HL-60 (cell line): ENCODE data around the gene TOR1AIP2.
"Not testable (repeated sequence)": the region's sequence is repeated elsewhere in the genome, so short reads cannot be mapped to it uniquely, and the experiment has no call there.

Experiments used
- DNase-seq, 2 experiments: peaks; one replicate each; pipeline ENCODE4 v3.0.0-alpha.2; 2010 to 2020; ENCODE audit warnings: low read depth in 1 of 2, low spot score in 1 of 2
- H3K27ac ChIP-seq: fragments of 250-450 bp; sonication (Bioruptor Pico); replicated peaks from 2 replicates; pipeline ENCODE4 v1.5.1; 2020; ENCODE audit warnings: mild to moderate bottlenecking, moderate library complexity
- H3K27me3 ChIP-seq: fragments of 250-450 bp; sonication (Bioruptor Pico); 2 replicates; pipeline ENCODE4 v1.5.1; 2021; ENCODE audit warnings: mild to moderate bottlenecking, moderate library complexity; ENCODE audit not compliant: insufficient read depth, poor library complexity, severe bottlenecking
- H3K4me3 ChIP-seq: replicated peaks from 2 replicates; pipeline ENCODE4 v1.5.1; 2011; ENCODE audit warnings: mild to moderate bottlenecking, control low read depth, low read length; ENCODE audit not compliant: insufficient read depth
- CTCF ChIP-seq: IDR thresholded peaks from one replicate; pipeline ENCODE4 v1.5.1; 2011; ENCODE audit warnings: low read length, control low read depth, inconsistent platforms; ENCODE audit not compliant: insufficient read depth
- GABPA ChIP-seq: IDR thresholded peaks from 2 replicates; pipeline ENCODE4 v1.6.1; 2012; ENCODE audit warnings: low read depth
- POLR2AphosphoS5 ChIP-seq: IDR thresholded peaks from 2 replicates; pipeline ENCODE4 v1.6.1; 2012; ENCODE audit warnings: low read depth
- REST ChIP-seq: IDR thresholded peaks from 2 replicates; pipeline ENCODE4 v1.6.1; 2012; ENCODE audit warnings: low read depth; ENCODE audit not compliant: insufficient replicate concordance
- SPI1 ChIP-seq: IDR thresholded peaks from 2 replicates; pipeline ENCODE4 v1.6.1; 2012; ENCODE audit warnings: low read depth, mild to moderate bottlenecking, borderline replicate concordance

Gene TOR1AIP2

GRCh38 chr1:179805291-179806195, 72.1 kb downstream of the TOR1AIP2 start:
- no peak overlapping the region for H3K4me3 ChIP-seq
- TF ChIP-seq GABPA (no peak), SPI1 (no peak)
- no peak for DNase-seq
- H3K27ac ChIP-seq, result no peak overlapping the region
- no peaks in the 10 kb centered on the region for H3K27me3 ChIP-seq

- DNase-seq, H3K27ac ChIP-seq: not testable (repeated sequence)
Observed at GRCh38 chr1:179804417-179804816, 73.2 kb downstream of the TOR1AIP2 start.

GRCh38 chr1:179803918-179804317, 73.7 kb downstream of the TOR1AIP2 start:
- TF ChIP-seq GABPA (no peak), SPI1 (no peak), CTCF (no peak), REST (no peak), POLR2AphosphoS5 (no peak)
- H3K27ac ChIP-seq, result no peak overlapping the region
- H3K4me3 ChIP-seq, result no peak overlapping the region
- no peak for DNase-seq
- no peaks in the 10 kb centered on the region for H3K27me3 ChIP-seq

More at GRCh38 chr1:179804417-179804816, 73.2 kb downstream of the TOR1AIP2 start:
- H3K27me3 ChIP-seq, H3K4me3 ChIP-seq: not testable (repeated sequence)

GRCh38 chr1:179803104-179803503, 74.5 kb downstream of the TOR1AIP2 start:
- Histone ChIP-seq H3K27me3 (no peaks in the 10 kb centered on the region), H3K4me3 (no peak overlapping the region), H3K27ac (no peak overlapping the region)
- TF ChIP-seq POLR2AphosphoS5, result no peak
- TF ChIP-seq SPI1, result no peak
- TF ChIP-seq CTCF, result no peak
- no peak for TF ChIP-seq REST
- TF ChIP-seq GABPA, result no peak
- no peak for DNase-seq

GRCh38 chr1:179800481-179800880, 77.1 kb downstream of the TOR1AIP2 start:
- no peak overlapping the region for H3K27ac ChIP-seq
- DNase-seq, result no peak
- no peak overlapping the region for H3K4me3 ChIP-seq
- TF ChIP-seq REST (no peak), GABPA (no peak), POLR2AphosphoS5 (no peak), CTCF (no peak), SPI1 (no peak)
- H3K27me3 ChIP-seq, result no peaks in the 10 kb centered on the region
